MM.1S (cell line): Measurements from ENCODE around the gene CTCF.

Experiments
- DNase-seq: peaks from one replicate; pipeline ENCODE4 v3.0.0-alpha.2; 2015
- H2AFZ ChIP-seq: fragments of 300-600 bp; sonication (generic); 2 replicates; pipeline ENCODE4 v1.6.0; 2016; ENCODE audit warnings: antibody characterized with exemption, low read length
- H3F3A ChIP-seq: fragments of 300-600 bp; sonication (generic); 2 replicates; pipeline ENCODE4 v1.6.1; 2016; ENCODE audit warnings: mild to moderate bottlenecking, antibody characterized with exemption, low read length, moderate library complexity, mixed read lengths; ENCODE audit not compliant: insufficient read depth
- H3K27ac ChIP-seq: fragments of 300-600 bp; sonication (generic); 2 replicates; pipeline ENCODE4 v1.5.1; 2016; ENCODE audit warnings: mild to moderate bottlenecking, low read length
- H3K27me3 ChIP-seq: fragments of 300-600 bp; sonication (generic); replicated peaks from 2 replicates; pipeline ENCODE4 v1.6.0; 2016; ENCODE audit warnings: low read length; ENCODE audit not compliant: insufficient read depth
- H3K36me3 ChIP-seq: fragments of 300-600 bp; sonication (generic); replicated peaks from 2 replicates; pipeline ENCODE4 v1.6.1; 2016; ENCODE audit warnings: mild to moderate bottlenecking, low read length, mixed read lengths; ENCODE audit not compliant: insufficient read depth
- H3K4me1 ChIP-seq: fragments of 300-600 bp; sonication (generic); 2 replicates; pipeline ENCODE4 v1.6.1; 2016; ENCODE audit warnings: low read length, mixed read lengths
- H3K4me2 ChIP-seq: fragments of 300-600 bp; sonication (generic); 2 replicates; pipeline ENCODE4 v1.6.0; 2016; ENCODE audit warnings: low read depth, low read length
- H3K4me3 ChIP-seq: fragments of 300-600 bp; sonication (generic); 2 replicates; pipeline ENCODE4 v1.5.1; 2016; ENCODE audit warnings: low read length, mixed read lengths
- H3K79me2 ChIP-seq: fragments of 300-600 bp; sonication (generic); 2 replicates; pipeline ENCODE4 v1.6.1; 2016; ENCODE audit warnings: mixed run types, low read length, mixed read lengths
- H3K9ac ChIP-seq: fragments of 300-600 bp; sonication (generic); 2 replicates; pipeline ENCODE4 v1.6.1; 2016; ENCODE audit warnings: low read length, mixed read lengths
- H3K9me2 ChIP-seq: fragments of 300-600 bp; sonication (generic); replicated peaks from 2 replicates; pipeline ENCODE4 v1.6.1; 2016; ENCODE audit warnings: mild to moderate bottlenecking, low read length, mixed read lengths; ENCODE audit not compliant: insufficient read depth
- H3K9me3 ChIP-seq: fragments of 300-600 bp; sonication (generic); replicated peaks from 2 replicates; pipeline ENCODE4 v1.6.1; 2016; ENCODE audit warnings: mild to moderate bottlenecking, low read length, mixed read lengths; ENCODE audit not compliant: insufficient read depth
- H4K20me1 ChIP-seq: fragments of 300-600 bp; sonication (generic); 2 replicates; pipeline ENCODE4 v1.6.1; 2016; ENCODE audit warnings: mild to moderate bottlenecking, low read length, moderate library complexity, mixed read lengths; ENCODE audit not compliant: insufficient read depth
- CTCF ChIP-seq: fragments of 300-600 bp; sonication (generic); IDR thresholded peaks from 2 replicates; pipeline ENCODE4 v1.5.1; 2016; ENCODE audit warnings: antibody characterized with exemption, low read length, mixed read lengths
- EZH2 ChIP-seq: fragments of 300-600 bp; sonication (generic); optimal IDR thresholded peaks from 2 replicates; pipeline ENCODE3; 2017; ENCODE audit warnings: low read depth, mild to moderate bottlenecking, antibody characterized with exemption, low read length, mixed read lengths
- EZH2phosphoT487 ChIP-seq: fragments of 300-600 bp; sonication (generic); IDR thresholded peaks from 2 replicates; pipeline ENCODE4 v1.6.1; 2018; ENCODE audit warnings: antibody characterized with exemption, low read length

CTCF gene

GRCh38 chr16:67539271-67539670, 23.1 kb upstream of the CTCF start:
- TF ChIP-seq EZH2 (no peak), EZH2phosphoT487 (no peak), CTCF (no peak)
- no peak for DNase-seq
- Histone ChIP-seq H3K36me3 (no peaks in the 10 kb centered on the region), H2AFZ (no peak overlapping the region), H3K79me2 (peaks cover 19% of the 10 kb centered on the region; the same call in 1 of the 2 replicates), H3K9ac (no peak overlapping the region), H3K27ac (no peak overlapping the region), H3K9me3 (no peaks in the 10 kb centered on the region), H3K9me2 (no peaks in the 10 kb centered on the region), H4K20me1 (no peaks in the 10 kb centered on the region), H3K4me2 (no peak overlapping the region), H3F3A (peaks cover 21% of the 10 kb centered on the region), H3K27me3 (no peaks in the 10 kb centered on the region), H3K4me3 (no peak overlapping the region), H3K4me1 (peaks cover 24% of the 10 kb centered on the region)

- no peak overlapping the region for H3K4me2 ChIP-seq
- no peaks in the 10 kb centered on the region for H3K36me3 ChIP-seq
- no peak for DNase-seq
- no peaks in the 10 kb centered on the region for H3K9me3 ChIP-seq
- no peak overlapping the region for H3K4me3 ChIP-seq
- H3K27me3 ChIP-seq, result no peaks in the 10 kb centered on the region
- peaks cover 30% of the 10 kb centered on the region for H3K4me1 ChIP-seq
- H3F3A ChIP-seq, result peaks cover 28% of the 10 kb centered on the region
- H4K20me1 ChIP-seq, result no peaks in the 10 kb centered on the region
- no peak overlapping the region for H3K9ac ChIP-seq
- peaks cover 16% of the 10 kb centered on the region for H3K79me2 ChIP-seq
- H3K27ac ChIP-seq, result no peak overlapping the region
- TF ChIP-seq EZH2phosphoT487, result no peak
- no peak for TF ChIP-seq EZH2
- TF ChIP-seq CTCF, result no peak
- no peak overlapping the region for H2AFZ ChIP-seq
- H3K9me2 ChIP-seq, result no peaks in the 10 kb centered on the region
These were observed 22.4 kb upstream of the CTCF start for GRCh38 chr16:67539691-67540635.

- Histone ChIP-seq H3K79me2 (peaks cover 20% of the 10 kb centered on the region), H3K9me2 (no peaks in the 10 kb centered on the region), H3K9me3 (no peaks in the 10 kb centered on the region), H4K20me1 (no peaks in the 10 kb centered on the region), H3F3A (peaks cover 33% of the 10 kb centered on the region), H3K4me1 (peaks cover 37% of the 10 kb centered on the region), H3K4me3 (no peak overlapping the region), H3K27me3 (no peaks in the 10 kb centered on the region), H2AFZ (no peak overlapping the region), H3K9ac (no peak overlapping the region), H3K4me2 (no peak overlapping the region), H3K27ac (no peak overlapping the region), H3K36me3 (no peaks in the 10 kb centered on the region)
- no peak for TF ChIP-seq EZH2phosphoT487
- TF ChIP-seq CTCF, result no peak
- no peak for TF ChIP-seq EZH2
- DNase-seq, result no peak
These were observed 21.6 kb upstream of the CTCF start for GRCh38 chr16:67540756-67541155.
